ENCODE measurements around the gene PCDHA3.
"Not testable (repeated sequence)": the region's sequence is repeated elsewhere in the genome, so short reads cannot be mapped to it uniquely, and the experiment has no call there.

- TF ChIP-seq CTCF, POLR2AphosphoS5, POLR2A (IDR thresholded peaks at IDR 0.05): not testable (repeated sequence)
Observed at GRCh38 chr5:140829511-140830501, 28.9 kb downstream of the PCDHA3 start.
